Activated CD4-positive, alpha-beta memory T cell treated with anti-CD3 and anti-CD28 coated beads for 36 hours (primary cell): ENCODE measurements around the gene RELCH. TPM values are rescaled to one million over a fixed set of nuclear protein-coding genes. Genes with fewer than 3 reads are reported as not detected.
A peak's percentile ranks its signal among the peaks of the same experiment; 100 is the strongest.

ENCODE experiments used
- CTCF ChIA-PET: fragments of 350-600 bp; sonication (Branson Sonifier 250); formaldehyde crosslinking; loops from one replicate; lab custom pipeline; 2021; ENCODE audit warnings: antibody characterized with exemption, inconsistent platforms; lab: Charles Lee
- POLR2A ChIA-PET: fragments of 350-600 bp; sonication (Branson Sonifier 250); formaldehyde crosslinking; loops from one replicate; lab custom pipeline; 2021; ENCODE audit warnings: antibody characterized with exemption; lab: Charles Lee
- DNase-seq: peaks from one replicate; pipeline ENCODE4 v3.0.0-alpha.2; 2020
- H3K27ac Mint-ChIP-seq: one replicate; pipeline ENCODE4 v1.8.0; 2021; ENCODE audit warnings: mixed read lengths
- H3K27me3 Mint-ChIP-seq: one replicate; pipeline ENCODE4 v1.8.0; 2021; ENCODE audit warnings: mixed read lengths
- H3K36me3 Mint-ChIP-seq: one replicate; pipeline ENCODE4 v1.8.0; 2021; ENCODE audit warnings: mixed read lengths
- H3K4me1 Mint-ChIP-seq: one replicate; pipeline ENCODE4 v1.8.0; 2021; ENCODE audit warnings: low read depth, mixed read lengths
- H3K4me3 Mint-ChIP-seq: one replicate; pipeline ENCODE4 v1.8.0; 2021; ENCODE audit warnings: mild to moderate bottlenecking, mixed read lengths
- H3K9me3 Mint-ChIP-seq: one replicate; pipeline ENCODE4 v1.8.0; 2021; ENCODE audit warnings: mixed read lengths
- intact Hi-C: fragments of 100-400 bp; cut with micrococcal nuclease; formaldehyde crosslinking; loops from one replicate; pipeline ENCODE4 v1.15.1; 2023
- total RNA-seq, 2 experiments: library from RNA; stranded (reverse); gene quantifications; one replicate each; pipeline ENCODE4 v1.2.3, GENCODE V29; 2021

Gene RELCH
- total RNA-seq, 2 experiments from 2014 or later, result 16.1 to 17.7 TPM

DNA sequence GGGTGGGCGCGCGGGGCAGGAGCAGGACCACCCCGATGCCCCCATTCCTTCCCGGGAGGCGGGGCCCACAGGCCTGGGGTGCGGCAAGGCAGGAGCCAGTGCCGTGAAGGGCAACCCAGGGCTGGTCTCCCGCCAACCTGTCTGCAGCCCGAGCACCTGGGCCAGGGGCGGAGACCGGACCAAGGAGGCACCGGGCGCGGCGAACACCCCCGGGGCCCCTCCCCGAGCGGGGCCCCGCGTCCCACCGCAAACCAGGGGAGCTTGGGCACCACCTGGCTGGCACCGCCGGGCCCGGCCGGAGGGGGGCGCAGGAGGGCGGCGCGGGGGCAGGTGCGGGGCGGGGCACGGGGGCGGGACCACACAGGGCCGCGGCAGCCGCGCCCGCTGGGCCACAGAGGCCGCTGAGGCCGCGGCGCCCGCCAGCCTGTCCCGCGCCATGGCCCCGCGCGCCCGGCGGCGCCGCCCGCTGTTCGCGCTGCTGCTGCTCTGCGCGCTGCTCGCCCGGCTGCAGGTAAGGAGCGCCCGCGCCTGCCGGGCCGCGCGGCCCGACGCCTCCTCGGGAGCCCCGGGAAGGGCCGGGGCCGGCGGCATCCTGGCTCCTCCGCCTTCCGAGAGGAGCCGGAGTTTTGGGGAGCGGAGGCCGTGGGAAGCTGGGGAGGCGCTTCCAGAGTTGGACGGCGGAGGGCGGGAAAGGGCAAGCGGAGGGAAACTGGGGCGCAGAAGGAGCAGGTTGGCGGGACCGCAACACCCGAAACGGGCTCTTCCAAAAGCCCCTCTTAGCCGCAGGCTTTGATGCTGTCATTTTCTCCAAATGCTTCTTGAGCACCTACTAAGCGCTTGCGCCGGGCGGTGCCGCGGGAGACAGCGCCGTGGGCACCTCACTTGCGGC, 138.1 kb downstream of the RELCH start, which contains the start of gene TNFRSF11A:
TNFRSF11A (plus strand) TSS at position 394 of the 889 bp plus-strand sequence; CDS start at position 437, 43 bp downstream.
- intact Hi-C loops, result loop anchor here (1.0 to 5.0 kb wide), 6 partner anchors 42 to 392 kb away; partner anchors contain the start of gene PHLPP1
- Mint-ChIP-seq H3K4me3 (peak within 1 kb of the TSS; percentile 79), H3K36me3 (no peaks in the 10 kb centered on the region), H3K27ac (peak within 1 kb of the TSS; percentile 46), H3K4me1 (peaks cover 28% of the 10 kb centered on the region), H3K9me3 (no peaks in the 10 kb centered on the region), H3K27me3 (peaks cover 68% of the 10 kb centered on the region)
- DNase-seq, result peak; percentile 79
- ChIA-PET POLR2A (no interaction called here), CTCF (interaction anchor here (1.0 to 1.8 kb wide), 4 partner anchors 10 to 180 kb away, joined by 3 to 8 read pairs (median 4); no protein-coding TSS in a partner anchor)

GRCh38 chr18:62325806-62326645, 139.0 kb downstream of the RELCH start:
- peak; percentile 37 for DNase-seq
- Mint-ChIP-seq H3K27ac (peak overlapping the region; percentile 46), H3K27me3 (peaks cover 72% of the 10 kb centered on the region), H3K9me3 (no peaks in the 10 kb centered on the region), H3K4me1 (peaks cover 32% of the 10 kb centered on the region), H3K4me3 (peak overlapping the region; percentile 79), H3K36me3 (no peaks in the 10 kb centered on the region)
- intact Hi-C loops, result loop anchor here (1.0 to 5.0 kb wide), 7 partner anchors 13 to 391 kb away; partner anchors contain the start of gene PHLPP1
- POLR2A ChIA-PET, result no interaction called here
- CTCF ChIA-PET, result no interaction called here

DNA sequence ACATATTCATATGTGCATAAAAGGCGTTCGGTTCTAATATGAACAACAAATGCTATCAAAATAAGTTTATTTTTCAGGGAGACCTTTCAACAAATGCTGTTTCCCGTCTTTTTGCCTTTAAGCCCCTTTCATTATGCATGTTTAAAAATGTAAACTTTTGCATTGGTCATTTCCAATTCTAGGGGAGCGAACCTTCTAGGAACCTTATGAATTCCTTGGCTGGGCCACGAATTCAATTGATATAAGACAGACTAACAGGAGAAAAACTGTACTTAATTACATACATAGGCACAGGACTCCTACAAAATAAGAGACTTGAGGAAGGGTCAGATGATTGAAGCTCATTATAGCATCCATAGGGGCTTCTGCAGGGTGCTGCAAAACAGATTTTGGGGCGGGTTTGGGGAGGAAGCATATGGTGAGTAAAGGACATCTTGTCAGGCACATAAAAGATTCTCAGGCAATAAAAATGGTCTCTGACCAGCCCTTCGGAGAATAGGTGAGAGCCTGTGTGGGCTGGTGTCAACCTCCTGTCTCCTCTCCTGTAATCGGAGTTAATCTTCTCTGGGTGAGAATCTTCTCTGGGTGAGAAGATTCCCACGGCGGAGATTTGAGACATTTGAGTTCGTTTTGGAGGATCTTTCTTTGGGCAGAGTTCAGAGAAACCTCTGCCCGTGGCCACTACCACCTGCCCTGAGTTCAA, 139.7 kb downstream of the RELCH start:
- no peak overlapping the region for H3K27ac Mint-ChIP-seq
- POLR2A ChIA-PET, result no interaction called here
- peak overlapping the region; percentile 79 for H3K4me3 Mint-ChIP-seq
- DNase-seq, result no peak
- no peaks in the 10 kb centered on the region for H3K9me3 Mint-ChIP-seq
- no peaks in the 10 kb centered on the region for H3K36me3 Mint-ChIP-seq
- H3K27me3 Mint-ChIP-seq, result peaks cover 74% of the 10 kb centered on the region
- intact Hi-C loops, result loop anchor here (1.0 to 5.0 kb wide), 4 partner anchors 13 to 391 kb away; partner anchors contain the start of gene PHLPP1
- CTCF ChIA-PET, result no interaction called here
- H3K4me1 Mint-ChIP-seq, result peaks cover 32% of the 10 kb centered on the region

GRCh38 chr18:62327977-62328376, 140.9 kb downstream of the RELCH start:
- H3K27me3 Mint-ChIP-seq, result peaks cover 73% of the 10 kb centered on the region
- H3K27ac Mint-ChIP-seq, result no peak overlapping the region
- CTCF ChIA-PET, result interaction anchor here (1.2 kb wide), 1 partner anchor 69 kb away, joined by 3 read pairs; no protein-coding TSS in a partner anchor
- intact Hi-C loops, result loop anchor here (2.0 to 5.0 kb wide), 5 partner anchors 39 to 389 kb away; partner anchors contain the start of genes PHLPP1, PIGN and RELCH
- peaks cover 32% of the 10 kb centered on the region for H3K4me1 Mint-ChIP-seq
- POLR2A ChIA-PET, result no interaction called here
- no peaks in the 10 kb centered on the region for H3K36me3 Mint-ChIP-seq
- DNase-seq, result no peak
- H3K4me3 Mint-ChIP-seq, result no peak overlapping the region
- H3K9me3 Mint-ChIP-seq, result no peaks in the 10 kb centered on the region

- Mint-ChIP-seq H3K9me3 (no peaks in the 10 kb centered on the region), H3K27ac (no peak overlapping the region), H3K27me3 (peaks cover 69% of the 10 kb centered on the region), H3K4me1 (peaks cover 32% of the 10 kb centered on the region), H3K4me3 (no peak overlapping the region), H3K36me3 (no peaks in the 10 kb centered on the region)
- no peak for DNase-seq
- intact Hi-C loops, result loop anchor here (2.0 to 5.0 kb wide), 5 partner anchors 38 to 388 kb away; partner anchors contain the start of genes PHLPP1, PIGN and RELCH
- CTCF ChIA-PET, result interaction anchor here (0.9 to 1.2 kb wide), 2 partner anchors 12 to 69 kb away, joined by 3 read pairs; no protein-coding TSS in a partner anchor
- POLR2A ChIA-PET, result interaction anchor here (0.7 kb wide), 1 partner anchor 11 kb away, joined by 3 read pairs; no protein-coding TSS in a partner anchor
Observed at GRCh38 chr18:62328586-62329525, 141.8 kb downstream of the RELCH start.

GRCh38 chr18:62329691-62330454, 142.8 kb downstream of the RELCH start:
- peaks cover 67% of the 10 kb centered on the region for H3K27me3 Mint-ChIP-seq
- ChIA-PET POLR2A (interaction anchor here (0.7 kb wide), 1 partner anchor 10 kb away, joined by 3 read pairs; no protein-coding TSS in a partner anchor), CTCF (interaction anchor here (0.9 kb wide), 1 partner anchor 11 kb away, joined by 3 read pairs; no protein-coding TSS in a partner anchor)
- no peaks in the 10 kb centered on the region for H3K9me3 Mint-ChIP-seq
- intact Hi-C loops, result loop anchor here (2.0 to 5.0 kb wide), 5 partner anchors 37 to 387 kb away; partner anchors contain the start of genes PHLPP1, PIGN and RELCH
- no peaks in the 10 kb centered on the region for H3K36me3 Mint-ChIP-seq
- H3K4me3 Mint-ChIP-seq, result no peak overlapping the region
- no peak overlapping the region for H3K27ac Mint-ChIP-seq
- DNase-seq, result peak; percentile 62
- H3K4me1 Mint-ChIP-seq, result peaks cover 27% of the 10 kb centered on the region

DNA sequence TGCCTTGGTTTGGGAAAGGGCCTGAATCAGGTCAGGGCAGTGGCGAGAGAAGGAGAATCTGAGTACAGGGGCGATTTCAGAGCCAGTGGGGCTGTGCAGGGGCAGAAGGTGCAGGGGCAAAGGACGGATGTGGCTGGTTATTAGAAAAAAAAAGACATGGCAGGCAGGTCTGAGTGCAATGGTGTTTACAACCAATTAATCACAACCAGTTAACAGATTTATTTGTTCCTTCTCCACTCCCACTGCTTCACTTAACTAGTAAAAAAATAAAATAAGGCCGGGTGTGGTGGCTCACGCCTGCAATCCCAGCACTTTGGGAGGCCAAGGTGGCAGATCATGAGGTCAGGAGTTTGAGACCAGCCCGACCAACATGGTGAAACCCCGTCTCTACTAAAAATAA, 143.6 kb downstream of the RELCH start:
- intact Hi-C loops, result no loop called here
- DNase-seq, result no peak
- Mint-ChIP-seq H3K27ac (no peak overlapping the region), H3K27me3 (peaks cover 67% of the 10 kb centered on the region), H3K36me3 (no peaks in the 10 kb centered on the region), H3K4me3 (no peak overlapping the region), H3K9me3 (no peaks in the 10 kb centered on the region), H3K4me1 (peaks cover 27% of the 10 kb centered on the region)
- ChIA-PET POLR2A (no interaction called here), CTCF (no interaction called here)

DNA sequence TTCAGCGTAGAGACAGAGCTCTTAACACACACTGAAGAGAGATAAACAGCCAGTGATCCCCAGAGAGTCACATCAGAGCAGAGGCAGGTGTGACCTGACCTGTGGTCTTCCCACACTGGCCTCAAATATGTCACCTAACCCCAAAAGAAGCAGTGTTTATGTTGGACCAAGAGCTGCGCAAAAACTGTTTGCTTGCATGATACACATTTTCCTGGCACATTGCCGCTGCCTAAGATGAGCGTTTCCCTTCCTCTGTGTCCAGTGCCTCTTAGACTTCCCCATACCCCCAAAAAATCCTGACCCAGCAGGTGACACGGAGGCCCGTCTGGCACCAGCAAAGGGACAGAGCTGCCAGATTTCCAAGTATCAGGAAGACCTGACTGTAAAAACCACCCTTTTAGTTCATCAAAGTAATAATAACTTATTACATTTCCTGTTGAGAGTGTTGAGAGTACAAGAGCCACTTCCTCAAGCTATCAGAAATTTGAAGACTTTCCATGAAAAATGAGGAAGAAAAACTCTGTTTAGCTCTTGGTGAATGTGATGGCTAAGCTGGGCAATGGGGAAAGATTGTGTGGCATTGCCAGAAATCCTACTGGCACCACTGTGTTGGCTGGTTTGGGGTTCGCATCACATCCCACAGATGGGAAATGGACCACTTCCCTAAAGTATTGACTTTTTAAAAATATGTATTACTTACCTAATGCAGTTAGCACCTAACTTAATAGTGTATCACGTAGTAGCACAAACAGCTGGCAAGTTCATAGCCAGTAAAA, 144.7 kb downstream of the RELCH start:
- Mint-ChIP-seq H3K36me3 (no peaks in the 10 kb centered on the region), H3K27ac (no peak overlapping the region), H3K27me3 (peaks cover 64% of the 10 kb centered on the region), H3K4me3 (no peak overlapping the region), H3K9me3 (no peaks in the 10 kb centered on the region), H3K4me1 (peaks cover 17% of the 10 kb centered on the region)
- intact Hi-C loops, result no loop called here
- ChIA-PET POLR2A (no interaction called here), CTCF (no interaction called here)
- DNase-seq, result no peak

- Mint-ChIP-seq H3K27me3 (peaks cover 60% of the 10 kb centered on the region), H3K4me1 (peaks cover 17% of the 10 kb centered on the region), H3K9me3 (no peaks in the 10 kb centered on the region), H3K36me3 (no peaks in the 10 kb centered on the region), H3K27ac (no peak overlapping the region), H3K4me3 (no peak overlapping the region)
- ChIA-PET POLR2A (no interaction called here), CTCF (no interaction called here)
- DNase-seq, result no peak
- intact Hi-C loops, result no loop called here
Observed at GRCh38 chr18:62332431-62332830, 145.4 kb downstream of the RELCH start.
